K562 (cell line): ENCODE results near the gene LMAN1. TPM values are rescaled to one million over a fixed set of nuclear protein-coding genes. Genes with fewer than 3 reads are reported as not detected.

Source experiments
- ATAC-seq: fragments of 200-7000 bp; cut with Tn5 transposase; 3 replicates; pipeline ENCODE4 v1.9.1; 2020; ENCODE audit warnings: moderate library complexity
- BruUV-seq: library from RNA; stranded (reverse); fragments of 400-500 nt; replicated peaks from 2 replicates; lab custom pipeline; 2021; lab: Mats Ljungman, UMichigan
- CTCF ChIA-PET: fragments of 300-600 bp; formaldehyde crosslinking; extraction: SDS; loops from one replicate; lab custom pipeline; 2021; ENCODE audit warnings: low intra/inter-chr PET ratio; lab: Yijun Ruan, JAX
- POLR2A ChIA-PET: fragments of 300-600, 350-650 bp; sonication (Branson Sonifier 250); formaldehyde crosslinking; extraction: SDS; loops from one replicate; lab custom pipeline; 2021; ENCODE audit warnings: antibody characterized with exemption, inconsistent platforms; lab: Yijun Ruan, JAX
- DNase-seq, 4 experiments: peaks; one replicate each; pipeline versions ENCODE4 v3.0.0 to v3.0.0-alpha.2; 2011 to 2018; ENCODE audit warnings: low spot score in 3 of 4, mixed read lengths in 3 of 4; ENCODE audit errors: extremely low read depth in 1 of 4
- FAIRE-seq: peaks from 2 replicates; lab custom pipeline; 2011; peaks lifted over from hg19 to GRCh38; lab: Jason Lieb, UNC
- H2AFZ ChIP-seq: 2 replicates; pipeline ENCODE4 v1.6.0; 2011; ENCODE audit warnings: low read depth, low read length, control low read depth, inconsistent platforms
- H3K27ac ChIP-seq: fragments of 200-600 bp; 3 replicates; pipeline ENCODE4 v1.8.0; 2011; ENCODE audit warnings: low read depth, mild to moderate bottlenecking, control low read depth, inconsistent platforms, low read length, moderate library complexity, mixed read lengths; ENCODE audit errors: extremely low read depth
- H3K27me3 ChIP-seq, 2 experiments: fragments of 300-600 bp in 1 of 2; 2 replicates in 1 of 2; 3 replicates in 1 of 2; pipeline versions ENCODE4 v1.6.0 to v1.8.0; 2011; ENCODE audit warnings: inconsistent platforms in 2 of 2, low read length in 2 of 2, mild to moderate bottlenecking in 1 of 2, mixed read lengths in 1 of 2, moderate library complexity in 1 of 2; ENCODE audit not compliant: control insufficient read depth in 2 of 2, insufficient read depth in 2 of 2
- H3K36me3 ChIP-seq: fragments of 300-600 bp; 3 replicates; pipeline ENCODE4 v1.8.0; 2011; ENCODE audit warnings: mild to moderate bottlenecking, low read length, inconsistent platforms; ENCODE audit not compliant: control insufficient read depth, insufficient read depth
- H3K4me1 ChIP-seq, 2 experiments: fragments of 200-600 bp in 1 of 2; replicated peaks in 1 of 2; 2 replicates in 1 of 2; 3 replicates in 1 of 2; pipeline versions ENCODE4 v1.5.1 to v1.8.0; 2011; ENCODE audit warnings: inconsistent platforms in 2 of 2, low read length in 2 of 2, mild to moderate bottlenecking in 1 of 2, mixed read lengths in 1 of 2, moderate library complexity in 1 of 2; ENCODE audit not compliant: control insufficient read depth in 2 of 2, insufficient read depth in 2 of 2
- H3K4me2 ChIP-seq: 2 replicates; pipeline ENCODE4 v1.6.1; 2011; ENCODE audit warnings: low read length, control low read depth, inconsistent platforms, mixed read lengths; ENCODE audit not compliant: insufficient read depth
- H3K4me3 ChIP-seq: fragments of 200-600 bp; sonication (generic), shearing (Covaris generic); 2 replicates; pipeline ENCODE4 v1.5.1; 2016; ENCODE audit warnings: control low read depth, inconsistent platforms
- H3K79me2 ChIP-seq: fragments of 200-600 bp; 3 replicates; pipeline ENCODE4 v1.8.0; 2011; ENCODE audit warnings: low read length, inconsistent platforms; ENCODE audit not compliant: control insufficient read depth, insufficient read depth
- H3K9ac ChIP-seq, 2 experiments: 2 replicates each; pipeline versions ENCODE4 v1.6.0 to v1.6.1; 2011; ENCODE audit warnings: low read depth in 2 of 2, low read length in 2 of 2, control low read depth in 1 of 2, inconsistent platforms in 1 of 2, mild to moderate bottlenecking in 1 of 2, mixed read lengths in 1 of 2; ENCODE audit not compliant: insufficient read depth in 1 of 2
- H3K9me1 ChIP-seq: one replicate; pipeline ENCODE4 v1.6.0; 2011; ENCODE audit warnings: inconsistent platforms, mild to moderate bottlenecking, low read length, moderate library complexity; ENCODE audit not compliant: control insufficient read depth, insufficient read depth
- H3K9me3 ChIP-seq: replicated peaks from 2 replicates; pipeline ENCODE4 v1.5.1; 2011; ENCODE audit warnings: low read depth, low read length, inconsistent platforms; ENCODE audit not compliant: control insufficient read depth, insufficient read depth
- H4K20me1 ChIP-seq: replicated peaks from 2 replicates; pipeline ENCODE4 v1.6.1; 2011; ENCODE audit warnings: low read length, inconsistent platforms, mixed read lengths; ENCODE audit not compliant: control insufficient read depth, insufficient read depth
- CEBPB ChIP-seq: fragments of 450-650 bp; IDR thresholded peaks from 2 replicates; pipeline ENCODE4 v1.6.1; 2016; ENCODE audit warnings: missing genetic modification characterization, missing compliant biosample characterization
- CHD1 ChIP-seq: fragments of 200-600 bp; sonication (generic); IDR thresholded peaks from one replicate; pipeline ENCODE4 v1.6.1; 2012; ENCODE audit warnings: mild to moderate bottlenecking, moderate library complexity, low read length, inconsistent platforms
- COPS2 ChIP-seq: fragments of 450-650 bp; conservative IDR thresholded peaks from 2 replicates; pipeline ENCODE4 v1.6.1; 2016; ENCODE audit warnings: mild to moderate bottlenecking, moderate library complexity
- ETV5 ChIP-seq: sonication (generic); formaldehyde crosslinking; IDR thresholded peaks from 2 replicates; pipeline ENCODE4 v1.4.0; 2020; ENCODE audit warnings: low read depth, mild to moderate bottlenecking, missing genetic modification reagents
- FOXP1 ChIP-seq: sonication (generic); formaldehyde crosslinking; IDR thresholded peaks from 2 replicates; pipeline ENCODE4 v1.8.0; 2022; ENCODE audit warnings: mild to moderate bottlenecking, missing genetic modification reagents
- HNRNPH1 ChIP-seq: fragments of 200-400 bp; formaldehyde crosslinking; optimal IDR thresholded peaks from 2 replicates; pipeline ENCODE3; 2017; ENCODE audit warnings: low read depth, mild to moderate bottlenecking, low read length, moderate library complexity
- HNRNPL ChIP-seq: fragments of 200-400 bp; formaldehyde crosslinking; IDR thresholded peaks from 2 replicates; pipeline ENCODE4 v1.6.1; 2017; ENCODE audit warnings: low read depth, mild to moderate bottlenecking, low read length
- LEF1 ChIP-seq: fragments of 450-650 bp; IDR thresholded peaks from 2 replicates; pipeline ENCODE4 v1.6.1; 2016; ENCODE audit warnings: mild to moderate bottlenecking
- MAFK ChIP-seq: IDR thresholded peaks from 2 replicates; pipeline ENCODE4 v1.6.1; 2011; ENCODE audit warnings: low read length, improper control_type of control experiment
- NFE2 ChIP-seq: IDR thresholded peaks from 2 replicates; pipeline ENCODE4 v1.6.1; 2014; ENCODE audit warnings: antibody characterized with exemption, low read depth
- ZFP30 ChIP-seq: fragments of 250-450 bp; sonication (Bioruptor Pico); IDR thresholded peaks from 2 replicates; pipeline ENCODE4 v1.8.0; 2022; ENCODE audit warnings: moderate library complexity, mild to moderate bottlenecking, inconsistent platforms, borderline replicate concordance
- ZNF184 ChIP-seq: sonication (generic); formaldehyde crosslinking; IDR thresholded peaks from 2 replicates; pipeline ENCODE4 v1.5.0; 2020; ENCODE audit warnings: missing genetic modification reagents
- ZNF444 ChIP-seq: fragments of 250-450 bp; sonication (Bioruptor Pico); IDR thresholded peaks from 2 replicates; pipeline ENCODE4 v1.4.0; 2020; ENCODE audit warnings: mild to moderate bottlenecking, moderate library complexity
- ZNF778 ChIP-seq: fragments of 450-650 bp; formaldehyde crosslinking; IDR thresholded peaks from 2 replicates; pipeline ENCODE4 v1.4.0; 2020; ENCODE audit warnings: mild to moderate bottlenecking, moderate library complexity
- WGBS: fragments of 100-300 bp; shearing (Covaris generic); methylation state at CpG from one replicate; pipeline ENCODE4 v1.1.6; 2016; ENCODE audit warnings: low coverage, mixed read lengths; ENCODE audit not compliant: insufficient coverage; ENCODE audit errors: missing lambda C conversion rate; 5-methylcytosine and 5-hydroxymethylcytosine counted together
- in situ Hi-C: fragments of 300-500 bp; cut with MboI; formaldehyde crosslinking; loops from 4 replicates; pipeline ENCODE4 v1.15.0; 2018; ENCODE audit warnings: inconsistent platforms, mixed read lengths
- intact Hi-C: fragments of 100-400 bp; cut with micrococcal nuclease; formaldehyde crosslinking; loops from 2 replicates; pipeline ENCODE4 v1.14.2; 2022
- polyA plus RNA-seq, 8 experiments: library from polyadenylated mRNA; depleted of rRNA in 4 of 8; stranded (reverse) in 5 of 8; unstranded in 3 of 8; fragments of >200 nt; fragmentation: Nextera tagmentation in 2 of 8; fragmentation: Illumina TruSeq in 1 of 8; extraction: Ambion mirVana in 2 of 8; extraction: Trizol in 1 of 8; gene quantifications; 2 replicates each; pipeline versions ENCODE4 v1.2.1 to v1.2.3, GENCODE V29; 2011 to 2014; ENCODE audit warnings: inconsistent platforms in 1 of 8, missing spikeins in 1 of 8
- total RNA-seq, 7 experiments: library from RNA; depleted of rRNA in 6 of 7; stranded (reverse); fragments of >200 nt in 6 of 7; fragmentation: Illumina TruSeq in 2 of 7; extraction: Trizol in 2 of 7; gene quantifications; 2 replicates each; pipeline versions ENCODE4 v1.2.1 to v1.2.3, GENCODE V29; 2011 to 2021; ENCODE audit warnings: low replicate concordance in 1 of 7
- TF ChIP-seq, protein P1 (sequence below): sonication (generic); formaldehyde crosslinking; IDR thresholded peaks from 2 replicates; pipeline ENCODE4 v1.8.1; 2023; ENCODE audit warnings: mild to moderate bottlenecking, missing genetic modification reagents
- TF ChIP-seq, protein P2 (sequence below): fragments of 250-450 bp; sonication (Bioruptor Pico); IDR thresholded peaks from 2 replicates; pipeline ENCODE4 v1.8.0; 2021; ENCODE audit warnings: moderate library complexity, mild to moderate bottlenecking, inconsistent platforms

Gene LMAN1
- total and polyA plus RNA-seq, 9 of the 15 experiments (the other 6 are each of a cell fraction or from before 2014, with no cell fraction given): 18.8 to 108 (median 71.2) TPM

DNA sequence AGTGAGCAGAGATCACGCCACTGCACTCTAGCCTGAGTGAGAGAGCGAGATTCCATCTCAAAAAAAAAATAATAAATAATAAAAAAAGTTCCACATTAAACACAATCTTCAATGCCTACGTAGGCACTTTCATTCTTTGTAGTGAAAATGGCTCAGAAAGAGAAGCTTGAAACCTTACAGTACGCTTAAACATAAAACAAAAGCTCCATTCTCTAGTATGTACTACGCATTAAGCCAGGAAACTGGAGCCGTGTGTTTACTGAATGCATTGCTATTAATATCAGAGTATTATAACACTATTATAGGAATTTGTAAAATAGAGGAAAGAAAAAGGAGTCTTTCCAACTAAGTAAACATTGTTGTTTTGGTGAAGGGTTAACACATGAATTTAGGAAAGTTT is 41.3 kb upstream of the LMAN1 start:
- no TSS peak for BruUV-seq
- POLR2A ChIA-PET: no interaction called here
- Histone ChIP-seq H3K9me3 (no peaks in the 10 kb centered on the region), H3K27me3 (peaks cover 0 to 15% of the 10 kb centered on the region in 2 experiments; a peak in 2 of 5 replicates), H3K9ac (no peak overlapping the region), H3K27ac (no peak overlapping the region), H3K9me1 (no peaks in the 10 kb centered on the region), H3K36me3 (no peaks in the 10 kb centered on the region), H3K4me2 (no peak overlapping the region), H3K4me1 (no peaks in the 10 kb centered on the region; a peak in 1 of 5 replicates), H4K20me1 (no peaks in the 10 kb centered on the region), H2AFZ (no peak overlapping the region), H3K79me2 (no peaks in the 10 kb centered on the region), H3K4me3 (no peak overlapping the region)
- in situ Hi-C loops (no loop called here), intact Hi-C loops (loop anchor here (5.0 kb wide), 4 partner anchors 93 to 318 kb away; no protein-coding TSS in a partner anchor)
- FAIRE-seq (no peak), ATAC-seq (no peak), DNase-seq (no peak)
- TF ChIP-seq HNRNPL (no peak), CEBPB (tag) (no peak), LEF1 (no peak), ZNF444 (CRISPR knock-in tag) (no peak), COPS2 (no peak), ZFP30 (CRISPR knock-in tag) (no peak), ZNF184 (CRISPR knock-in tag) (no peak), CHD1 (no peak), HNRNPH1 (no peak), MAFK (no peak), FOXP1 (CRISPR knock-in tag) (no peak), ZNF778 (CRISPR knock-in tag) (no peak), ETV5 (CRISPR knock-in tag) (no peak), NFE2 (no peak)
- TF ChIP-seq, protein P1, sequence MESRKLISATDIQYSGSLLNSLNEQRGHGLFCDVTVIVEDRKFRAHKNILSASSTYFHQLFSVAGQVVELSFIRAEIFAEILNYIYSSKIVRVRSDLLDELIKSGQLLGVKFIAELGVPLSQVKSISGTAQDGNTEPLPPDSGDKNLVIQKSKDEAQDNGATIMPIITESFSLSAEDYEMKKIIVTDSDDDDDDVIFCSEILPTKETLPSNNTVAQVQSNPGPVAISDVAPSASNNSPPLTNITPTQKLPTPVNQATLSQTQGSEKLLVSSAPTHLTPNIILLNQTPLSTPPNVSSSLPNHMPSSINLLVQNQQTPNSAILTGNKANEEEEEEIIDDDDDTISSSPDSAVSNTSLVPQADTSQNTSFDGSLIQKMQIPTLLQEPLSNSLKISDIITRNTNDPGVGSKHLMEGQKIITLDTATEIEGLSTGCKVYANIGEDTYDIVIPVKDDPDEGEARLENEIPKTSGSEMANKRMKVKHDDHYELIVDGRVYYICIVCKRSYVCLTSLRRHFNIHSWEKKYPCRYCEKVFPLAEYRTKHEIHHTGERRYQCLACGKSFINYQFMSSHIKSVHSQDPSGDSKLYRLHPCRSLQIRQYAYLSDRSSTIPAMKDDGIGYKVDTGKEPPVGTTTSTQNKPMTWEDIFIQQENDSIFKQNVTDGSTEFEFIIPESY (CRISPR knock-in tag): no peak
- TF ChIP-seq, protein P2, sequence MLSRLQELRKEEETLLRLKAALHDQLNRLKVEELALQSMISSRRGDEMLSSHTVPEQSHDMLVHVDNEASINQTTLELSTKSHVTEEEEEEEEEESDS: no peak
- CTCF ChIA-PET: no interaction called here
- WGBS: 2% methylated on average over 6 of the region's 6 CpGs
